GM18907 (cell line): Measurements from ENCODE around the gene DLG2.
"Not testable (repeated sequence)": the region's sequence is repeated elsewhere in the genome, so short reads cannot be mapped to it uniquely, and the experiment has no call there.

Experiments used
- ATAC-seq: cut with Tn5 transposase; IDR thresholded peaks from one replicate; pipeline ENCODE4 v1.9.1; 2021; ENCODE audit warnings: mild to moderate bottlenecking, moderate library complexity; ENCODE audit not compliant: unreplicated experiment

The DLG2 gene

GRCh38 chr11:85475660-85476517, 151.3 kb downstream of the DLG2 start:
- no peak for ATAC-seq

- ATAC-seq, result no peak
Observed at GRCh38 chr11:85472953-85473352, 154.2 kb downstream of the DLG2 start.

DNA sequence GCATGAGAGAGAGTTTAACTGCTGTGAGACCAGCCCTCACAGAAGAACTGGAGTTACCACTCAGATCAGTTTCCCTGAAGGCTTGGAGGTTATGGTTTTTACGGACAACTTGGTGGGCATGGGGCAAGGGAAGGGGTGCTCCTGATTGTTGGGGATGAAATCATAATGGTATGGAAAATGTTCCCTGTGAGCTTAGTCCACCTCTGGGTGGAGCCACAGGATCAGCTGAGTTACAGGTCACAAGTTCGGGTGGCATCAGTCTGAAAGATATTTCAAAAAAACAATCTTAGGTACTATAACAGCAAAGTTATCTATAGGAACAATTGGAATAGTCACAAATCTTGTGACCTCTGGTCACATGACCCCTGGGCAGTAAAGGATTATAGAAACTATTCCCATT, 162.9 kb downstream of the DLG2 start:
- no peak for ATAC-seq

DNA sequence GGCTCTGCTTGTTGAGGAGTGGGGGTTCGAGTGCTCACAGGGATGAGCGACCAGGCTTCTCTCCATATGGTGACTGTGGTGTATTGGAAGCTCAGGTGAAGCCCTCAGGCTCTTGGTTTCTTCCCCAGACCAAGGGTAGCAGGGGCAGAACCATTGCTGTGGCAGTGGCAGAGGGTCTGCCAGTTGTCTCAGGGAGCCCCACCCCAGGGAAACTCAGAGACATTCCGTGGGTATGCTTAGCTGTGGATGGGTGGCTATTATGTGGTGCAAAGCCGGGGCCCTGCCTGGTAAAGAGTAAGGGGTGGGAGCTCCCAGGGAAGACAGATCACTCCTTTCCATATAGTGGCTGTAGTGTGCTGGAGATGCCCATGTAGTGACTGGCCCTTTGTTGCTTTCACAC, 167.8 kb downstream of the DLG2 start:
- no peak for ATAC-seq

DNA sequence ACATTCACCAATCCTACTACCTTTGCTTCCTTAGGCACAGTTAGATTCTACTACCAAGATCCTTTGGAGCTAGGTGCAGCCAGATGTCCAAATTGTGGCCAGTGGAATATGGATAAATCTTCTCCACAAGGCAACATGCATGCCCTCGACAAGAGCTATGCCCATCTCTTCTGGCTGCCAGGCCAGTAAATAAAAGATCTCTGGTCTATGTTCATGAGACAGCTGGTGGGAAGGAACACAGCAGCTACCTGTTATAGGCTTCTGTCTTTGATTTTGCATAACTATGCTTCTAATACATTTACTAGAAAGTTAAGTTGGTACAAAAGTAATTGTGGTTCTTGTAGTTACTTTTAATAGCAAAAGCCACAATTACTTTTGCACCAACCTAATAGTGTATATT, 182.7 kb downstream of the DLG2 start:
- no peak for ATAC-seq

GRCh38 chr11:85440273-85440672, 186.9 kb downstream of the DLG2 start:
- no peak for ATAC-seq

DNA sequence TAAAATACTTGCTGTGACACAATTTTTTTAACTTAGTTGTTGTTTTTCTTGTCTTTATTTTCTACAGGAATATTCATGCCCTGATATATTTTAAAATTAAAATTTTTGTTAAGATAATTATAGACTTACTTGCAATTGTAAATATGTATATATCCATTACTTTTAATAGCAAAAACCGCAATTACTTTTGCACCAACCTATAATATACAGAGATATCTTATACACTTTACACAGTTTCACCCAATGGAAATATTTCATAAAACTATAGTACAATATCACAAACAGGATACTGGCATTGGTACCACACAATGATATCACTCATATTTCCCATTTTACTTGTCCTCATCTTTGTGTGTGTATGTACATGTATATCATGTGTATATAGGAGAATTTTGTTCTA, 188.8 kb downstream of the DLG2 start:
- no peak for ATAC-seq

DNA sequence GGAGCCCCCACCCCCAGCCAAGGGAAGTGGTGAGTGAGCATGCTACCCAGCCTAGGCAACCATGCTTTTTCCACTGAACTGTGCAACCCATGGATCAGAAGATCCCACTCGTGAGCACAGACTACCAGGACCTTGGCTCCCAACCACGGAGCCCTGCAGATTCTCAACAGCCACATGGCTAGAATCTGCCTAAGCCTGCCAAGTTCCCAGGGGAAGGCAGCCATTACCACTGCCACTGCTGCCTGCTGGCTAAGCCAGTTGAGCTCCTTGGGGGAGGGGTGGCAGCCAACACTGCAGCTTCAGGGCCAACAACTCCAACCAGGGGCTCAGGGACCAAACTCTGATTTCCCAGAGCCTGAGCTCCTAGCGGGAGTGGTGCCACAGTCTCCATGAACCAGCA, 195.8 kb downstream of the DLG2 start:
- no peak for ATAC-seq

- ATAC-seq, result no peak
Observed at GRCh38 chr11:85423794-85424193, 203.3 kb downstream of the DLG2 start.

DNA sequence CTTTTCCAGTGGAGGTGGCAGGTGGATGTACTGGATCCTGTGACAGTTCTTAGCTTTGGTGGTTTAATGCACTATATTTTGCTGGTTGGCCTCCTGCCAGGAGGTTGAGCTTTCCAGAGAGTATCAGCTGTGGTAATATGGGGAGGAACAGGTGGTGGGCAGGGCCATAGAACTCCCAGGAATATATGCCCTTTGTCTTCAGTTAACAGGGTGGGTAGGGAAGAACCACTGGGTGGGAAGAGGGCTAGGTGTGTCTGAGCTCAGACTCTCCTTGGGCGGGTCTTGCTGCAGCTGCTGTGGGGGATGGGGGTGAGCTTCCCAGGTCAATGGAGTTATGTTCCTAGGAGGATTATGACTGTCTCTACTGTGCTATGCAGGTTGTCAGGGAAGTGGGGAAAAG, 203.8 kb downstream of the DLG2 start:
- no peak for ATAC-seq

DNA sequence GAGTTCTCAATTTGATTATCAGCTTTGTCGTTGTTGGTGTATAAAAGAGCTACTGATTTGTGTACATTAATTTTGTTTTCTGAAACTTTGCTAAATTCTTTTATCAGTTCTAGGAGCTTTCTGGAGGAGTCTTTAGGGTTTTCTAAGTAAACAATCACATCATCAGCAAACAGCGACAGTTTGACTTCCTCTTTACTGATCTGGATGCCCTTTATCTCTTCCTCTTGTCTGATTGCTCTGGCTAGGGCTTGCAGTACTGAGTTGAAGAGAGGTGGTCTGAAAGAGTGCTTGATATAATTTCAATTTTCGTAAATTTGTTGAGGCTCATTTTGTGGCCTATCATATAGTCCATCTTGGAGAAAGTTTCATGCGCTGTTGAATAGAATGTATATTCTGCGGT, 213.0 kb downstream of the DLG2 start:
- ATAC-seq, result no peak

DNA sequence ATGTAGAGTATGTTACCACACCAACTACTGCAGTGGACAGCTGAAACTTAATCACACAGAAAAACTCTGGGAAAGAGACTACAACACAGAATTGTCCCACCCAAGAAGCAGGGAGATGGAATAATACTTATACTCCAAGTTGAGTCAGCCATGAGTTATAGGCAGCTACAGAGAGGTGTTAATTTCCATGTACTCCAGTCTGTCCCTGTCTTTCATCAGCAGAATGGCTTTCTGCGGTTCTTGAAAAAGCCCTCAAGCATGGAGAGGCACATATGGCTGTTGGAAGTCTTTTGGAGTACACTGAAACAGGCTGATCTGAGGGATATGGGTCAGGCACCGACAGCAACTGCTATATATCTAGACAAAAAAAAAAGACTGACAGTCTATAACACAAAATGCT, 219.5 kb downstream of the DLG2 start:
- ATAC-seq, result no peak

GRCh38 chr11:85406841-85407240, 220.3 kb downstream of the DLG2 start:
- no peak for ATAC-seq

DNA sequence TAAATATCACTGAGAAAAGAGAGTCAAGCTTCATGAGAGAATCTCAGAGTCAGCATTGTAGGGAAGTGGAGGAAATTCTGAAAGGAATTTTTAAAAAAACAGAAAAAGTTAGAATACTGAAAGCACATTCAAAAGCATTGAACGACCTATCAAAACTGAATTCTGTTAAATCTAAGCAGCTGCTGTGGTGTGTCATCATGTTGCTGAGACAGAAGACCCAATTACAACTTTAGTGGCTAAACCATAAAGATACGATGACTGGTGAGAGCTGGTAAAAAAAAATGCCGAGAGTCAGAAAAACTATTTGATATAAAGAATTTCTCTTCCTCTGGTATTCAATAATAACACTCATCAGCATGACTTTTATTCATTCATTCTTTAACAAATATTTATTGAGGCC, 220.8 kb downstream of the DLG2 start:
- no peak for ATAC-seq

DNA sequence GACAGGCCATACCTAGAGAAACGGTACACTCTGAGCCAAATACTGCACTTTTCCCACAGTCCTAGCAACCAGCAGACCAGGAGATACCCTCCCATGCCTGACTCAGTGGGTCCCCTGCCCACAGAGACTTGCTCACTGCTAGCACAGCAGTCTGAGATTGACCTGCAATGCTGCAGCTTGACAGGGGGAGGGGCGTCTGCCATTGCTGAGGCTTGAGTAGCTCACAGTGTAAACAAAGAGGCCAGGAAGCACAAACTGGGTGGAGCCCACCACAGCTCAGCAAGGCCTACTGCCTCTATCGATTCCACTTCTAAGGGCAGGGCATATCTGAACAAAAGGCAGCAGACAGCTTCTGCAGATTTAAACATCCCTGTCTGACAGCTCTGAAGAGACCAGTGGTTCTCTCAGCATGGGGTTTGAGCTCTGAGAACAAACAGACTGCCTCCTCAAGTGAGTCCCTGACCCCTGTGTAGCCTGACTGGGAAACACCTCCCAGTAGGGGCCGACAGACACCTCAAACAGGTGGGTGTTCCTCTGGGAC, 231.6 kb downstream of the DLG2 start:
- ATAC-seq, result not testable (repeated sequence)

- no peak for ATAC-seq
Observed at GRCh38 chr11:85394283-85394682, 232.9 kb downstream of the DLG2 start.

- ATAC-seq, result no peak
Observed at GRCh38 chr11:85391141-85391540, 236.0 kb downstream of the DLG2 start.

- no peak for ATAC-seq
Observed at GRCh38 chr11:85385547-85385946, 241.6 kb downstream of the DLG2 start.

DNA sequence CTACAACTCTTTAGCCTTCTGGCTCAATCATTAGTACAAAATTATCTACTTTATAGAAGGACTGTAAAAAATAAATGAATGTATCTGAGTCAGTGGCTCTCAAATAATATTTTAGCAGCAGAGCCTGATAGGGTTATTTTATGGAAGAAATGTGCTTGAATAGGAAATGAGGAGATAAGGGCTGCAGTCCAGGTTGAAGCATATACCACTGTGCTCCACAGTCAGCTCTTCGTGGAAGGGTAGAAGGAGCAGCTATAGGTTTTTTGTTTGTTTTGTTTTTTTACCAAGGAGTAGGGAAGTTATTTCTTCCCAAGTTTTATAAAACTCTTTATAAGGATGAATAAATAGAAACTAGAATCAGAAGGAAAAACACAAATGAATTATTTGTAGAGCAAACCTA, 242.0 kb downstream of the DLG2 start:
- ATAC-seq, result no peak

DNA sequence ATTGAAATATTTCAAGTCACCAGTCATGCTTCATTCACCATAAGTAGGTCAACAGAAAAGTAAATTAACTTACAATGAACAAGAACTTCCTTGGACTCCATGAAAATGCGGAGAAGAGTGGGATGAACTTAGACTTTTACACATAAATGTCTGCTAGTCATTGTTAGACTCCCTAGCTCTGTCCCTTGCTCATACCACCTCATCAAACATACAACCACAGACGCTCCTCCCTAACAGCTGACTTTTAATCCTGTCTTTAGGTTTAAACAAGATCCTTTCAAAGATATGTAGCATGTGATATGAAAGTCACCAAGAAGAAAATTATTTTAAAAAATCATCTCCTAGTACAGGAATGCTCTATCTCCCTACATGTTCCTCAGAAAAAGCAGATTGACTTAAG, 248.1 kb downstream of the DLG2 start:
- no peak for ATAC-seq

GRCh38 chr11:85377901-85378300, 249.2 kb downstream of the DLG2 start:
- no peak for ATAC-seq

DNA sequence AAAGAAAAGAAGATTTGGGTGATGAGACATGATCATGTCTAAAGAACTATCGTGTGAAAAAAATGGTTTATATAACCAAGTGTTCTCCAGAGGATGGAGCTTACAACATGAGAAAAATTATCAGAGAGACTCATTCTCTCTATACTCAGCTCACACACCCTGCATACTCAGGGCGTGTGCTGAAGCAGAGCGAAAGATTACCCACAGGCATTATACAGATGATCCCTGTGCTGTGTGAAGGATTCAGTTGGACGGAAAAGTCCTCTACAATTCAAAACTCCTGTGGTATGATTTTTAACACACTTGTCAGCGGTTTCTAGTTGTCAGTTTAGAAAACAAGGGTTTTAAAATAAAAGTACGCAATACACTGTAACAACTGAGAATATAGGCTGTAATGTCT, 267.3 kb downstream of the DLG2 start:
- no peak for ATAC-seq

DNA sequence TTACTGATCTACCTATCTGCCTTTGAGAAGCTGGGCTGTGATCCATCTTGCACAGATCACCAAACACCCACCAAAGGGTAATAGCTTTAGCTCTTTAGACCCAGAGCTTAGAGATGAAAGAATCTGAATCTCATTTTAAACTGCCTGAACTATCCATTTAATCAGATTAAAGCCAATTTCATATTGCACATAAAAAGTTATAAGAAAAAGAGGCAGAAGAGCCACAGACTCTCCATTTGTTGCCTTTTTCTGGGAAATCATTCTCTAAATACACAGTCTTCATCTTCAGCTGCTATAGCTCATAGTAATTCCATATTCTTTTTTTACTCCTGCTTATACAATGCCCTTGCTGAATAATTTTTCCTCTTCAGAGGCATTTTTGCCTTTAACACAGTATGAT, 271.2 kb downstream of the DLG2 start:
- ATAC-seq, result no peak
